VCaP (cell line): ENCODE measurements around the gene ITCH.
"Not testable (repeated sequence)": the region's sequence is repeated elsewhere in the genome, so short reads cannot be mapped to it uniquely, and the experiment has no call there.

Source experiments
- H3K27ac ChIP-seq: fragments of 450-650 bp; 2 replicates; pipeline ENCODE4 v1.5.1; 2017
- CTCF ChIP-seq: fragments of 450-650 bp; conservative IDR thresholded peaks from 2 replicates; pipeline ENCODE4 v1.5.1; 2017; ENCODE audit warnings: mild to moderate bottlenecking, moderate library complexity

The ITCH gene

DNA sequence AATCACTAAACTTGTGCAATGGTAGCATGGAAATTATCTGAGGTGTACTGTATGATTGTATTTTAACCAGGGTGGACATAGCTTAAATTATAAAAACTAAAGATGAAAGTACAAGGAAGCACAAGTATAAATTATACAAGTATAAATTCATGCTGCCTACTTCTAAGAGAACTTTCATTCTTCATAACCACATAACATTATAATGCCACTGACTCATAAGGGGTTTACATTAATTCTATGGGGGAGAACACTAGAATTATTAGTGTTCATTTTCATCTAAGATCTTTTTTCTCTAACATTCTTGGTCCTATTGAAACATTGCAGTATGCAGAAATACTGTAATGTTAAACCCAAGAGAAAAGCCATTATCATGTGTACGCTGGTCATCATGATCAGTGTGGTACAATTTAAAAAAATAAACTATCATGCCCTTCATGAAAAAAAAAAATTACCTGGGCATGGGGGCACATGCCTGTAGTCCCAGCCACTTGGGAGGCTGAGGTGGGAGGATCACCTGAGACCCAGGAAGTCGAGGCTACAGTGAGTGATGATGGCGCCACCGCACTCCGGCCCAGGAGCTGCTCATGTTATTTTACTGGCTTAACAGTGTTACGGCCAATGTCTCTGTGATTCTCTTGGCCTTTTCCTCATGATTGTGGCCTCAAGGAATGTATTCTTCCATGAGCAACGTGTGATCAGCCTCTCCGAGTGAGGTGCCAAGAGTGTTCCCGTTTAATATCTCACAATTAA, 34.0 kb upstream of the ITCH start:
- no peak overlapping the region for H3K27ac ChIP-seq
- TF ChIP-seq CTCF = no peak

- H3K27ac ChIP-seq = not testable (repeated sequence)
Observed at GRCh38 chr20:34330861-34331544, 32.1 kb upstream of the ITCH start.

DNA sequence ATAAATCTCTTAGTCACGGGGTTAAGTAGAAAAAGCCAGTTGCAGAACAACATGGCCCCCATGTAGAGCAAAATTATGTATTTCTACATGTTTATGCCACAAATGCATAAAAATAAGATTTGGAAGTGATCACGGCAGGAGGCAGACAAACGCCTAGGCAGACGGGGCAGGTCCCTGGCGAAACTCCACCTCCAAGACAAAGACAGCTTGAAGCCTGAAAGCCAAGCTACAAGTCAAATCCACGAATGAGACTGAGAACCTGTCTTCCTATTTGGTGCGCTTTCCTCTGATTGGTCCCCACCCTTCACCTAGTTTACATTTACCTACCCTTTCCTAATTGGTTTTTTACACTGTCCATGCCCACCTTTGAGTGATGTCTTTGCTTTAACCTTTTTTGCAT, 31.2 kb upstream of the ITCH start:
- no peak overlapping the region for H3K27ac ChIP-seq
- no peak for TF ChIP-seq CTCF

GRCh38 chr20:34332262-34332920, 30.7 kb upstream of the ITCH start:
- no peak overlapping the region for H3K27ac ChIP-seq
- no peak for TF ChIP-seq CTCF

DNA sequence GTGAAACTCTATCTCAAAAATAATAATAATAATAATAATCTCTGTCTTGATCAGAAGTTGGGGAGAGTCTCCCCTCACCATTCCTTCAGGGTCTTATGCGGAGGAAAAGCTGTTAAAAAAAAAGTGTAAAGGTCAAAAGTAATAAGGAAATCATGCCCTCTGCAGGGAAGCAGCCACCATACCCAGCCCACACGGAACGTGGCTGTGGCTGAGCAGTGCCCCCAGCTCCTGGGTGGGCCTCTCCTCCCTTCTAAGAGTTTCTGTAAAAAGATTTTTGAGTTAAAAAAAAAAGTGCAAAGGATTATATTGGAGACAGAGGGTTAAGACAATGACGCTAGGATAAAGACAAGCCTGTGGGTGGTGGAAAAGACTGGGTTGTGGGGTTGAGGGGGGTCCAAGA, 29.3 kb upstream of the ITCH start:
- H3K27ac ChIP-seq = no peak overlapping the region
- TF ChIP-seq CTCF = no peak

GRCh38 chr20:34334654-34335407, 28.2 kb upstream of the ITCH start:
- TF ChIP-seq CTCF = no peak
- H3K27ac ChIP-seq = peak overlapping the region; percentile 36

- no peak for TF ChIP-seq CTCF
- H3K27ac ChIP-seq = no peak overlapping the region
Observed at GRCh38 chr20:34337544-34337943, 25.5 kb upstream of the ITCH start.
